ENCODE measurements around the gene ARMH4. TPM values are rescaled to one million over a fixed set of nuclear protein-coding genes. Genes with fewer than 3 reads are reported as not detected.

The ARMH4 gene
- total and polyA plus RNA-seq, 2 experiments from 2014 or later = 48.6 to 64.6 TPM

DNA sequence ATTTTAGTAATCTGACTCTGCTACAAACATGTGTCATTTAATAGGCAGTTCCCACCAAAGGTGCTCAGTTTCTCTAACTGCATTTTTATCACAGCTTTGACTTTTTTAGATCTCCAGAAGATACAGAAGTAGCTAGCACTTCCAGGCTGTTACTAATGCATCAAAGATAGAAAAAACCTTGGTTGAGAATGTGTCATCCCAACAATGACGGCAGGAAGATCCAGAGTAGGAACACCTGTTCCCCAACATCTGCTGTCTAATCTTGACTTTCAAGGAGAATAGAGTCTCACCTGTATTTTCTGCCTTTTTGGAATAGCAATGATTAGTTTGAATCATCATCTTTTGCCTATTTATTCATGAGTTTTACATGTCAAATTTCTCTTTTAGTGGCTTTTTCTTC, 45.0 kb downstream of the ARMH4 start:
- TF ChIP-seq, protein P1, sequence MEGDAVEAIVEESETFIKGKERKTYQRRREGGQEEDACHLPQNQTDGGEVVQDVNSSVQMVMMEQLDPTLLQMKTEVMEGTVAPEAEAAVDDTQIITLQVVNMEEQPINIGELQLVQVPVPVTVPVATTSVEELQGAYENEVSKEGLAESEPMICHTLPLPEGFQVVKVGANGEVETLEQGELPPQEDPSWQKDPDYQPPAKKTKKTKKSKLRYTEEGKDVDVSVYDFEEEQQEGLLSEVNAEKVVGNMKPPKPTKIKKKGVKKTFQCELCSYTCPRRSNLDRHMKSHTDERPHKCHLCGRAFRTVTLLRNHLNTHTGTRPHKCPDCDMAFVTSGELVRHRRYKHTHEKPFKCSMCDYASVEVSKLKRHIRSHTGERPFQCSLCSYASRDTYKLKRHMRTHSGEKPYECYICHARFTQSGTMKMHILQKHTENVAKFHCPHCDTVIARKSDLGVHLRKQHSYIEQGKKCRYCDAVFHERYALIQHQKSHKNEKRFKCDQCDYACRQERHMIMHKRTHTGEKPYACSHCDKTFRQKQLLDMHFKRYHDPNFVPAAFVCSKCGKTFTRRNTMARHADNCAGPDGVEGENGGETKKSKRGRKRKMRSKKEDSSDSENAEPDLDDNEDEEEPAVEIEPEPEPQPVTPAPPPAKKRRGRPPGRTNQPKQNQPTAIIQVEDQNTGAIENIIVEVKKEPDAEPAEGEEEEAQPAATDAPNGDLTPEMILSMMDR (IDR thresholded peaks at IDR 0.05; ENCODE audit: low read depth, low read length) = no peak
- H3K27me3 ChIP-seq = no peaks in the 10 kb centered on the region
- H3K4me3 ChIP-seq = no peak overlapping the region
- no peaks in the 10 kb centered on the region for H3K36me3 ChIP-seq
- H3K4me1 ChIP-seq (ENCODE audit: low read depth) = no peaks in the 10 kb centered on the region
- no peak overlapping the region for H3K27ac ChIP-seq
- DNase-seq (ENCODE audit: low read depth in 1 of 2, low spot score in 1 of 2) = no peak
- no peaks in the 10 kb centered on the region for H3K9me3 ChIP-seq (ENCODE audit: low read depth)

DNA sequence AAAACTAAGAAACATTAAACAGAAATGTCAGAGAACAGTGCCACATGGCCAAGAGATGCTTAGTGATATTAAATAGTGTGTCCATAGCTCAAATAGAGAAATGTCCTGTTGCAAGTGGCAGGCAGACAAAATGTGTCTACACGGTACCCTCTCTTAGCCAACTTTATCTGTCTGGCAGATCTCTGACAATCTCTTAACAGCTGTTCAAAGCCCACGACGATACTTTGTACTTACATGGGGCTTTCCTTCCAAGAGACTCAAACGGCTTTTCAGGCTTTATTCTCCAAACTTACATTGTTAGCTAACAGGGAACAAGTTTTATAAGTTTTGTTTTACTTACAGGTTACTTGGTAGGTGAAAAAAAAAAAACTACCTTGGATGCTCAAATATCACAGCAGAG, 45.6 kb downstream of the ARMH4 start:
- TF ChIP-seq, protein P1 (IDR thresholded peaks at IDR 0.05; ENCODE audit: low read depth, low read length) = no peak
- no peak for DNase-seq (ENCODE audit: low read depth in 1 of 2, low spot score in 1 of 2)

DNA sequence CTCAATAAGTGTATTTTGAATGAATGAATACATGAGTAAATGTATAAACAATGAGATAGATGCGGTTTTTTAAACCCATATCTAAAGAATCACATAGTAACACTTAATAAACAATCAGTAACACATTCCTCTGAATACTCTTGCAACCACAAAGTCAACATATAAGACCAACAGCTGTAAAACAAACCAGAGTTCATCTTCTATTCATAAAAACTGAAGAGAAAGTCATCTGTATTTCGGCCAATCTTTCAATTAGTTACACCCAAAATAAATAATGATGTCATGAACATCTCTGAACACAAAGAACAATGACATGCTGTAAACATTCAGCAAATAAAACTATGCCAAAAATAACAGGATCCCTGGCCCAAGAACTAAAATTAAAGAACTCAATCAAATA, 47.2 kb downstream of the ARMH4 start:
- Histone ChIP-seq H3K36me3 (no peaks in the 10 kb centered on the region), H3K4me1 (ENCODE audit: low read depth) (peaks cover 3% of the 10 kb centered on the region), H3K9me3 (ENCODE audit: low read depth) (no peaks in the 10 kb centered on the region), H3K27me3 (no peaks in the 10 kb centered on the region), H3K4me3 (no peak overlapping the region), H3K27ac (no peak overlapping the region)
- TF ChIP-seq, protein P1 (IDR thresholded peaks at IDR 0.05; ENCODE audit: low read depth, low read length) = no peak
- peak in 1 of 2 donors; percentile 54 for DNase-seq (ENCODE audit: low read depth in 1 of 2, low spot score in 1 of 2)

More for the DNA sequence above, 45.6 kb downstream of the ARMH4 start:
- Histone ChIP-seq H3K4me1 (ENCODE audit: low read depth) (no peaks in the 10 kb centered on the region), H3K27me3 (no peaks in the 10 kb centered on the region), H3K27ac (no peak overlapping the region), H3K9me3 (ENCODE audit: low read depth) (no peaks in the 10 kb centered on the region), H3K4me3 (no peak overlapping the region), H3K36me3 (no peaks in the 10 kb centered on the region)

DNA sequence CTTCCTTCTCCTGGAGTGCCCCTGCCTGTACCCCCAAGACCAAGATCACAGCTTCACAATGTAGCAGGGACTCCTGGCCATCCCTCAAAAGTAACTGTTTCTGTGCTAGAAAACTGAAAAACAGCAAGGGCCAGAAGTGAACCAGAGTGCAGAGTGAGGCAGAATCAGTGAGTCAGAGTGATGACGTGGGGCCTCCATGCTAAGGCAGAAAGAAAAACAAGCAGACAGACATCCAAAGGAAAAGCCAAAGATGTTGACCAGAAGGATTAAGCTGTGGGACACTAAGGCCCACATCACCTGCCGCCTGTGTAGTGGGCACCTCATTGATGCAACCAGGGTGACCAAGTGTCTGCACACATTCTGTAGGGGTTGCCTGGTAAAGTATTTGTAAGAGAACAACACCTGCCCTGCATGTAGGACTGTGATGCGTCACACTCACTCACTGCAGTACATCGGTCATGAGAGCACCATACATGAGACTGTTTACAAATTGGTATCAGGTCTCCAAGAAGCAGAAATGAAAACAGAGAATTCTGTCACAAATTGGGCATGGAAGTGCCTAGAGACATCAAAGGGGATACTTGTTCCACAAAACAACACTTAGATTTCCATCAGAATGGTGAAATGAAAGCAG, 51.2 kb downstream of the ARMH4 start:
- Histone ChIP-seq H3K4me1 (ENCODE audit: low read depth) (peaks cover 3% of the 10 kb centered on the region), H3K36me3 (peaks cover 5% of the 10 kb centered on the region), H3K9me3 (ENCODE audit: low read depth) (no peaks in the 10 kb centered on the region), H3K4me3 (no peak overlapping the region), H3K27me3 (no peaks in the 10 kb centered on the region), H3K27ac (no peak overlapping the region)
- DNase-seq (ENCODE audit: low read depth in 1 of 2, low spot score in 1 of 2) = peak in 1 of 2 donors; percentile 37
- TF ChIP-seq, protein P1 (IDR thresholded peaks at IDR 0.05; ENCODE audit: low read depth, low read length) = no peak

DNA sequence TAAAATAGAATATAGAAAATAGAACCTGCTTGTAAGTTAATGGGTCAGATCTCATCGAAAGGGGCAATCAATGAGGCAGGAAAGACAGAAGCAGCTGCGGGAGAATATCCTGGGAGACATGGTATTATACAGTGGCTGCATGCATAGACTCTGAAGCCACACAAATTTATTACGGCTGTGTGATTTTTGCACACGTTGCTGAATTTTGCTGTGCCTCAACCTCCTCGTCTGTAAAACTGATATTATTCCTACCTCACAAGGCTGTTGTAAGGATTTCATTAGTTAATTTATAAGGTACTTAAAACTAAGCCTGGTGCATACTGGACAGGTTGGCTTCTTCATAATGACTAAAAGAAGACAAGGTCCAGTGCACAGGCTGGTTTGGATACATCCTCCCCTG, 52.3 kb downstream of the ARMH4 start:
- DNase-seq (ENCODE audit: low read depth in 1 of 2, low spot score in 1 of 2) = no peak
- TF ChIP-seq, protein P1 (IDR thresholded peaks at IDR 0.05; ENCODE audit: low read depth, low read length) = no peak
- H3K27ac ChIP-seq = no peak overlapping the region
- H3K4me1 ChIP-seq (ENCODE audit: low read depth) = peaks cover 3% of the 10 kb centered on the region
- H3K36me3 ChIP-seq = peaks cover 12% of the 10 kb centered on the region
- no peaks in the 10 kb centered on the region for H3K9me3 ChIP-seq (ENCODE audit: low read depth)
- H3K27me3 ChIP-seq = no peaks in the 10 kb centered on the region
- H3K4me3 ChIP-seq = no peak overlapping the region
